ENCODE measurements around the gene BCL2L15.

GRCh38 chr1:113893267-113893666 lies 5.9 kb upstream of the BCL2L15 start:
- TF ChIP-seq ZNF677 (tag by site-specific recombination; IDR thresholded peaks at IDR 0.05), result no peak
- TF ChIP-seq REST (tag by site-specific recombination; IDR thresholded peaks at IDR 0.05), result no peak
- TF ChIP-seq CTCF (tag by site-specific recombination; IDR thresholded peaks at IDR 0.05), result no peak
- TF ChIP-seq ZNF521 (tag by site-specific recombination; IDR thresholded peaks at IDR 0.05), result no peak
- TF ChIP-seq, protein P1, sequence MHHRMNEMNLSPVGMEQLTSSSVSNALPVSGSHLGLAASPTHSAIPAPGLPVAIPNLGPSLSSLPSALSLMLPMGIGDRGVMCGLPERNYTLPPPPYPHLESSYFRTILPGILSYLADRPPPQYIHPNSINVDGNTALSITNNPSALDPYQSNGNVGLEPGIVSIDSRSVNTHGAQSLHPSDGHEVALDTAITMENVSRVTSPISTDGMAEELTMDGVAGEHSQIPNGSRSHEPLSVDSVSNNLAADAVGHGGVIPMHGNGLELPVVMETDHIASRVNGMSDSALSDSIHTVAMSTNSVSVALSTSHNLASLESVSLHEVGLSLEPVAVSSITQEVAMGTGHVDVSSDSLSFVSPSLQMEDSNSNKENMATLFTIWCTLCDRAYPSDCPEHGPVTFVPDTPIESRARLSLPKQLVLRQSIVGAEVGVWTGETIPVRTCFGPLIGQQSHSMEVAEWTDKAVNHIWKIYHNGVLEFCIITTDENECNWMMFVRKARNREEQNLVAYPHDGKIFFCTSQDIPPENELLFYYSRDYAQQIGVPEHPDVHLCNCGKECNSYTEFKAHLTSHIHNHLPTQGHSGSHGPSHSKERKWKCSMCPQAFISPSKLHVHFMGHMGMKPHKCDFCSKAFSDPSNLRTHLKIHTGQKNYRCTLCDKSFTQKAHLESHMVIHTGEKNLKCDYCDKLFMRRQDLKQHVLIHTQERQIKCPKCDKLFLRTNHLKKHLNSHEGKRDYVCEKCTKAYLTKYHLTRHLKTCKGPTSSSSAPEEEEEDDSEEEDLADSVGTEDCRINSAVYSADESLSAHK (tag by site-specific recombination; IDR thresholded peaks at IDR 0.05), result no peak
